PC-9 (cell line): ENCODE results near the gene CYP4F8. TPM values are rescaled to one million over a fixed set of nuclear protein-coding genes. Genes with fewer than 3 reads are reported as not detected.

Experiments used
- BruUV-seq: library from RNA; stranded (reverse); fragments of 400-500 nt; replicated peaks from 2 replicates; lab custom pipeline; 2021; lab: Mats Ljungman, UMichigan
- CTCF ChIA-PET: fragments of 300-600 bp; sonication (Branson Sonifier 250); formaldehyde crosslinking; loops from one replicate; lab custom pipeline; 2022; ENCODE audit warnings: antibody characterized with exemption; lab: Charles Lee
- POLR2A ChIA-PET: fragments of 300-600 bp; sonication (Branson Sonifier 250); formaldehyde crosslinking; loops from one replicate; lab custom pipeline; 2022; ENCODE audit warnings: antibody characterized with exemption; ENCODE audit not compliant: unreplicated experiment; lab: Charles Lee
- DNase-seq, 2 experiments: peaks; one replicate each; pipeline versions ENCODE4 v3.0.0 to v3.0.0-alpha.2; 2015 to 2022; ENCODE audit warnings: mixed read lengths in 1 of 2
- H2AFZ ChIP-seq: fragments of 200-600 bp; sonication (generic); 2 replicates; pipeline ENCODE4 v1.8.1; 2017; ENCODE audit warnings: antibody characterized with exemption
- H3F3A ChIP-seq: fragments of 200-600 bp; sonication (generic); 2 replicates; pipeline ENCODE4 v1.8.1; 2017; ENCODE audit warnings: antibody characterized with exemption, mild to moderate bottlenecking, low read depth; ENCODE audit not compliant: insufficient read depth
- H3K27ac ChIP-seq: fragments of 200-600 bp; sonication (generic); 2 replicates; pipeline ENCODE4 v1.6.1; 2016; ENCODE audit warnings: mixed run types
- H3K27me3 ChIP-seq: fragments of 200-600 bp; sonication (generic); 2 replicates; pipeline ENCODE4 v1.6.1; 2016; ENCODE audit warnings: low read depth, mixed run types; ENCODE audit not compliant: insufficient read depth
- H3K36me3 ChIP-seq: fragments of 200-600 bp; sonication (generic); 2 replicates; pipeline ENCODE4 v1.6.1; 2016; ENCODE audit warnings: low read depth, mixed run types
- H3K4me1 ChIP-seq: fragments of 200-600 bp; sonication (generic); replicated peaks from 2 replicates; pipeline ENCODE4 v1.6.1; 2016; ENCODE audit warnings: mixed run types; ENCODE audit not compliant: insufficient read depth
- H3K4me2 ChIP-seq: fragments of 200-600 bp; sonication (generic); 2 replicates; pipeline ENCODE4 v1.6.1; 2017; ENCODE audit warnings: mixed run types
- H3K4me3 ChIP-seq: fragments of 200-600 bp; sonication (generic); 2 replicates; pipeline ENCODE4 v1.6.1; 2016; ENCODE audit warnings: mixed run types
- H3K79me2 ChIP-seq: fragments of 200-600 bp; sonication (generic); 2 replicates; pipeline ENCODE4 v1.6.1; 2017; ENCODE audit warnings: low read depth, mixed run types
- H3K9me2 ChIP-seq: fragments of 200-600 bp; sonication (generic); 2 replicates; pipeline ENCODE4 v1.8.1; 2017; ENCODE audit warnings: mild to moderate bottlenecking; ENCODE audit not compliant: insufficient read depth
- H3K9me3 ChIP-seq: fragments of 200-600 bp; sonication (generic); 2 replicates; pipeline ENCODE4 v1.8.1; 2016; ENCODE audit warnings: low read depth; ENCODE audit not compliant: insufficient read depth
- H4K20me1 ChIP-seq: fragments of 200-600 bp; sonication (generic); 2 replicates; pipeline ENCODE4 v1.8.1; 2017; ENCODE audit not compliant: insufficient read depth
- EZH2 ChIP-seq: fragments of 200-600 bp; sonication (generic); IDR thresholded peaks from 2 replicates; pipeline ENCODE4 v1.8.0; 2017; ENCODE audit warnings: antibody characterized with exemption, low read depth
- intact Hi-C: fragments of 100-400 bp; cut with micrococcal nuclease; formaldehyde crosslinking; loops from one replicate; pipeline ENCODE4 v1.10.0; 2022; ENCODE audit not compliant: unreplicated experiment
- total RNA-seq: library from RNA; stranded (reverse); gene quantifications from 2 replicates; pipeline ENCODE4 v1.2.3, GENCODE V29; 2021
- TF ChIP-seq, protein P1 (sequence below): fragments of 200-600 bp; sonication (generic); conservative IDR thresholded peaks from 2 replicates; pipeline ENCODE4 v1.6.1; 2017; ENCODE audit warnings: mixed run types, antibody characterized with exemption, mild to moderate bottlenecking, moderate library complexity

CYP4F8 gene
- total RNA-seq, 1 experiment from 2014 or later, result not detected

DNA sequence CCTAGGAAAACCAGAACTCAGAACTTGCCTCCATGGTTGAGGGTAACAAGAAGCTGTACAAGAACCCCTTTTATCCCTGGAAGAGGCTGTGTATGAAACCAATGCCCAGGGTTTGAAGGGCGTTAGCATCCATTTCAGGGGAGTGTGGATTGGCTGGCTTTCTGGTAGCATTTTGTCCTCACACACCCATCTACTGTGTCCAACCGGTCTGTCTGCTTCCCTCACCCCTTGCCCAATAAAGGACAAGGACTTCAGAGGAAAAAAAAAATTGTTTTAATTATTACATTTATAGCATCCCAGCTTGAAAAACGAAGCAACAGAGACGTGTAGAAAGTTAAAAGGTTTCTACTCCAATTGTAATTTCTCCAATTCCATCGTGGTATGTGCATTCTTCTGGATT lies 2.7 kb upstream of the CYP4F8 start:
- ChIA-PET POLR2A (no interaction called here), CTCF (no interaction called here)
- Histone ChIP-seq H2AFZ (no peak overlapping the region), H3F3A (peaks cover 6% of the 10 kb centered on the region; the same call in 1 of the 2 replicates), H3K9me3 (no peaks in the 10 kb centered on the region), H3K27me3 (no peaks in the 10 kb centered on the region), H3K79me2 (no peaks in the 10 kb centered on the region), H3K4me3 (no peak overlapping the region), H3K9me2 (no peaks in the 10 kb centered on the region), H3K4me1 (peaks cover 30% of the 10 kb centered on the region), H3K36me3 (no peaks in the 10 kb centered on the region), H3K4me2 (peak overlapping the region; percentile 30), H3K27ac (no peak overlapping the region), H4K20me1 (no peaks in the 10 kb centered on the region)
- BruUV-seq, result no TSS peak
- DNase-seq, result peak in 1 of 2 experiments; percentile 56
- no peak for TF ChIP-seq EZH2
- TF ChIP-seq, protein P1, sequence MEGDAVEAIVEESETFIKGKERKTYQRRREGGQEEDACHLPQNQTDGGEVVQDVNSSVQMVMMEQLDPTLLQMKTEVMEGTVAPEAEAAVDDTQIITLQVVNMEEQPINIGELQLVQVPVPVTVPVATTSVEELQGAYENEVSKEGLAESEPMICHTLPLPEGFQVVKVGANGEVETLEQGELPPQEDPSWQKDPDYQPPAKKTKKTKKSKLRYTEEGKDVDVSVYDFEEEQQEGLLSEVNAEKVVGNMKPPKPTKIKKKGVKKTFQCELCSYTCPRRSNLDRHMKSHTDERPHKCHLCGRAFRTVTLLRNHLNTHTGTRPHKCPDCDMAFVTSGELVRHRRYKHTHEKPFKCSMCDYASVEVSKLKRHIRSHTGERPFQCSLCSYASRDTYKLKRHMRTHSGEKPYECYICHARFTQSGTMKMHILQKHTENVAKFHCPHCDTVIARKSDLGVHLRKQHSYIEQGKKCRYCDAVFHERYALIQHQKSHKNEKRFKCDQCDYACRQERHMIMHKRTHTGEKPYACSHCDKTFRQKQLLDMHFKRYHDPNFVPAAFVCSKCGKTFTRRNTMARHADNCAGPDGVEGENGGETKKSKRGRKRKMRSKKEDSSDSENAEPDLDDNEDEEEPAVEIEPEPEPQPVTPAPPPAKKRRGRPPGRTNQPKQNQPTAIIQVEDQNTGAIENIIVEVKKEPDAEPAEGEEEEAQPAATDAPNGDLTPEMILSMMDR, result no peak
- intact Hi-C loops, result no loop called here

DNA sequence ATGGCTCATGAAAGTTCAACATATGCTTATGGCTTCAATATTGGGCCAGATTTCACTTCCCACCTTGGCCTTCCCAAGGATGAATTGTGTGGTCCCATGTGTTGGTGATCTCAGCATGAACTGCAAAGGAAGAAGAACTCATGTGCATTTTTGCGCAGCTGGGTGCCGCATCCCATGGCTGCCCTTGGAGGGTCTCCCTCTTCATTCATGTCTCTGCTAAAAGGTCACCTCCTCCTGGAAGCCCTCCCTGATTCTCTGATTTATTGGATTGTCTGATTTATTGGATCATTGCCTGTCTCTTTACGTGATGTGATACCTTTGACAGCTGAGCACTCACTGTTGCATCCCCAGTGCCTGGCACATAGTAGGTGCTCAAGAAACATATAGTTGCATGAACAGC lies 1.7 kb upstream of the CYP4F8 start:
- Histone ChIP-seq H3K4me3 (no peak overlapping the region), H3K9me3 (no peaks in the 10 kb centered on the region), H3F3A (peaks cover 6% of the 10 kb centered on the region; the same call in 1 of the 2 replicates), H3K4me1 (peaks cover 30% of the 10 kb centered on the region), H3K27ac (no peak overlapping the region), H3K79me2 (no peaks in the 10 kb centered on the region), H2AFZ (no peak overlapping the region), H3K9me2 (no peaks in the 10 kb centered on the region), H3K36me3 (no peaks in the 10 kb centered on the region), H3K4me2 (no peak overlapping the region), H3K27me3 (no peaks in the 10 kb centered on the region), H4K20me1 (no peaks in the 10 kb centered on the region)
- CTCF ChIA-PET, result no interaction called here
- intact Hi-C loops, result no loop called here
- BruUV-seq, result no TSS peak
- TF ChIP-seq, protein P1, result no peak
- TF ChIP-seq EZH2, result no peak
- no peak for DNase-seq
- POLR2A ChIA-PET, result no interaction called here

DNA sequence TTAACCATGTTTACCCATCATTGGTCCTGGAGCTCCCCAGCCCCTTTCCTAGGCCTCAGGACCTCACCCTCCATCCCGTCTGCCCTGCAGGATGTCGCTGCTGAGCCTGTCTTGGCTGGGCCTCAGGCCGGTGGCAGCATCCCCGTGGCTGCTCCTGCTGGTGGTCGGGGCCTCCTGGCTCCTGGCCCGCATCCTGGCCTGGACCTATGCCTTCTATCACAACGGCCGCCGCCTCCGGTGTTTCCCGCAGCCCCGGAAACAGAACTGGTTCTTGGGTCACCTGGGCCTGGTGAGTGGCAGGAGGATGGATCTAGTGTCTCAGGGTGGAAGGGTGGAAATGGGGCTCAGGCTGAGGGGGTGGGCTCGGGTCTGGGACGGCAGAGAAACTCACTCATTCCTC lies 508 bp downstream of the CYP4F8 start:
- intact Hi-C loops, result no loop called here
- Histone ChIP-seq H3K79me2 (no peaks in the 10 kb centered on the region), H3K36me3 (no peaks in the 10 kb centered on the region), H4K20me1 (no peaks in the 10 kb centered on the region), H3K4me2 (0 out of 2 replicates have a peak overlapping the region, but pooled peaks have one; percentile 37), H3K9me2 (no peaks in the 10 kb centered on the region), H3K27ac (no peak overlapping the region), H3K4me1 (peaks cover 30% of the 10 kb centered on the region), H3K27me3 (no peaks in the 10 kb centered on the region), H3K9me3 (no peaks in the 10 kb centered on the region), H3K4me3 (no peak overlapping the region), H3F3A (peaks cover 6% of the 10 kb centered on the region; the same call in 1 of the 2 replicates), H2AFZ (no peak overlapping the region)
- CTCF ChIA-PET, result no interaction called here
- no TSS peak for BruUV-seq
- DNase-seq, result no peak
- TF ChIP-seq, protein P1, result no peak
- no peak for TF ChIP-seq EZH2
- POLR2A ChIA-PET, result no interaction called here
